Stimulated activated CD4-positive, alpha-beta T cell treated with anti-CD3 and anti-CD28 coated beads, Interleukin-12 subunit alpha, Interleukin-12 subunit beta, amount 100 ng/mL, for 24 hours (primary cell): ENCODE measurements around the gene ARHGAP26.
"Not testable (repeated sequence)": the region's sequence is repeated elsewhere in the genome, so short reads cannot be mapped to it uniquely, and the experiment has no call there.

ENCODE experiments used
- DNase-seq, 2 experiments: peaks; one replicate each; pipeline ENCODE4 v3.0.0-alpha.2; 2020; ENCODE audit warnings: low read depth in 2 of 2

Gene ARHGAP26

DNA sequence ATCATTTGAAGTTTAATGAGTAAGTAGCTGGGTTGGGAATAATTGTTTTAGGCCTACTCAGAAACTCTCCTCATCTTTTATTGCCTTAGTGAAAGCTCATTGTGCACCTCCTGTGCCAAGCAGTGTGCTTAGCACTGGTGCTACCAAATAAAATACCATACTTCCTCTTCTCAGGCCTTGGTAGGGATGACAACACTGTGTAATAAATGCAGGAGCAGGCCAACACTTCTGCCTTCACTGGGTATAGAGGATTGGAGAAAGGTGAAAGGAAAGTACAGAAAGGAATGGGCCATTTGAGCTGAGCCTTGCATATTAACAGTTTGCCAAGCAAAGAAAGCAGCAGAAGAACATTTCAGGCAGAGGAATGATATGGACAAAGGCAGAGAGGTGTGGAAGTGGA is 347.6 kb downstream of the ARHGAP26 start:
- no peak for DNase-seq

DNA sequence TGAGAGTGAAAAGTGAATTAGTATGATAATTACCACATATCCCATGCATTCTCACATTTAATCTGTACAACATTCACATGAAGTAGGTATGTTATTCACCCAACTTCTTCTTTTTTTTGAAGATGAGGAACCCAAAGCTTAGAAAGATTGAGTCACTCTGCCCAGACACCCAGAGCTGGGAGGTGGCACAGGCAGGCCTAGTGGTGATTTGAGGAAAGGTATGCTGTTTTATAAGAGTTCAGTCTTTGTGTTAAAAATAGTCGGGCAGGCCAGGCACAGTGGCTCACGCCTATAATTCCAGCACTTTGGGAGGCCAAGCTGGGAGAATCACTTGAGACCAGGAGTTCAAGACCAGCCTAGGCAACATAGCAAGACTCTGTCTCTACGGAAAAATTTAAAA is 348.0 kb downstream of the ARHGAP26 start:
- no peak for DNase-seq

DNA sequence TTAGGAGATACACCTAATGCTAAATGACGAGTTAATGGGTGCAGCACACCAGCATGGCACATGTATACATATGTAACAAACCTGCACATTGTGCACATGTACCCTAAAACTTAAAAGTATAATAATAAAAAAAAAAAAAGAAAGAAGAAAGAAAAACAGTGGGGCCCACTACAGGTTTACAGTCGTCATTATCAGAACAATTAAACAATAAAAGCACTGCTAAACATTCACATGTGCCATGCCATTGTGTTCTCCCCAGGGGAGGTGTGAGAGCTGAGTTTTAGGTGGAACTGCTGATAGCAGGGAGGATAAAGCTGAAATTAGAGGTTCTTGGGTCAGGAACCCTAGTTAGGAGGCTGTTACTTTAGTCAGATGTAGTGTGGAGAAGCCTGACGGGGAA is 348.6 kb downstream of the ARHGAP26 start:
- not testable (repeated sequence) for DNase-seq

DNA sequence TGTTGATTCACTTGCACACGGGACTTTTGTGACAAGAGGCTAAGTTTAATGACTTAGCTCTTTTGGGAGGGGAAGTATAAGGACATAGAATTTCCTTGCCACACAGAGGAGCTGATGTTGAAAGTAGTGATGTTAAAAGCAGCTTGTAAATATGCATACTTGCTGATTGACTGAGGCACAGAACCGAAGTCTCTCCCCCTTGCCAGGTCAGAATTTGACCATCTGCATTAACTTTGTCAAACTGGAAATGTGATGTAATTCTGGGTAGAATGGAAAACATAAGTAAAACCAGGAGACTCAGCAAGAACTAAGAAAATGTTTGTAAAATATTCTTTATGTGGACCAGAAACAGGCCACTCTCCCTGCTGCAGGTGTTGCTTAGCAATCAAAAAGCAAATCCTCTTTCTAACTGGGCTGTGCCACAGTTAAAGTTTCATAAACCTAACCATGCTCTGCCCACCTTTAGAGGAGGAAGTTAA is 349.2 kb downstream of the ARHGAP26 start:
- DNase-seq = no peak

DNA sequence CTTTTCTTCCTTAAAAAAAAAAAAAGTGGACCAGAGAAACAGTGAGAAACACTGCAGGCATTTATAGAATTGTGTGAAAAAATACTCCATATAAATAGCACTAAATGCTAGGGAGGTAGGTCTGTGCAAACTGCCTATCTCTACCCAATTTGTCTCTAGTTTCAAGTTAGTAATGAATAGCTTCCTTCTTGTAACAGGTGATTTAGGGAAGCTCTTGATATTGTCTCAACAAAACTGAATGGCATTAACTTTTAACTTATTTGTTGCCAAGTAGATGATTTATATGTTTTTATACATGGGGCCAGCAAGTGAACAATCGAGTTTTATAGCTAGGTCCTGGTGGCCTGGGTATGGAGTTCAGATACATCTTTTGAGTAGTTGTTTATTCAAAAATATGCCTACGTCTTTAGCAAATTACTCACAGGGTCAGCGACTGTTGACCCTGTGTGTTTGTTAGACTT is 349.7 kb downstream of the ARHGAP26 start:
- DNase-seq = no peak

DNA sequence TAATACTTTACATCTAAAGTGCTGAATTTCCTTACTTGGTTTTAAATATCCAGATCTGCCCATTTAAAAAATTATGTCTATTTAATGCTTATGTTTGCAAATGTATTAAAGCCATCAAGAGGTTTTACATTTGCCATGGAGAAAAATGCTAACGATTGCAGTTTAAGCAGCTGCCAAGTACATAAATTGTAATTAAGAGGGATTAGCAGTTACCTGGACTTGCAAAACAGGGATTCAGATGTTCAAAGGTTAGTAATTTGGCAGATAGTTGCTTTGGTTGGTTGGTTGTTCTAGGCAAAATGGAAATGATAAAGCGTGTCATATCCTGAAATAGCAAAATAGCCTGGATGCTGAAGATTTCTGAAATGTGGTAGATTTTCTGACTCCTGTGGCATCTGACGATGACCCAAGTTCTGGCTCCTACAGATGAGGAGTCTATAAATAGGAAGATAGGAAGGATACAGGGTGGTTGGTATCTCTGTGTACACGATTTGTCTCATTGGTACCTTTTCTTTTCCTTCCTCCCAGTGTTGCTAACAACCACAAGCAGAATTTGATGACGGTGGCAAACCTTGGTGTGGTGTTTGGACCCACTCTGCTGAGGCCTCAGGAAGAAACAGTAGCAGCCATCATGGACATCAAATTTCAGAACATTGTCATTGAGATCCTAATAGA is 350.4 kb downstream of the ARHGAP26 start:
- no peak for DNase-seq

DNA sequence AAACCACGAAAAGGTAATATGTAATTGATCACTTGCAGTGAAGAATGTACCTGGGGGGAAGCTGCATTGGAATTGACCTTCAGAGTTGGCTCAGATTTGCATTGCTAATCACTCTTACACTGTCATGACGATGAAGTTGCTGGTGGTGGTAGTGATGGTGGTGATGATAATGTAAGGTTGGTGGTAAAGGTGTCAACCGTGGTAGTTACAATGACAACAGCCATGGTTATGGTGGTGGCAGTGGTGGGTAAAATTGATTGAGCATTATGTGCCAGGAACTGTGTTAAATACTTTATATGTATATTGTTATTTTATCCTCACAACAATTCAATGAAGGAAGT is 350.9 kb downstream of the ARHGAP26 start:
- no peak for DNase-seq

DNA sequence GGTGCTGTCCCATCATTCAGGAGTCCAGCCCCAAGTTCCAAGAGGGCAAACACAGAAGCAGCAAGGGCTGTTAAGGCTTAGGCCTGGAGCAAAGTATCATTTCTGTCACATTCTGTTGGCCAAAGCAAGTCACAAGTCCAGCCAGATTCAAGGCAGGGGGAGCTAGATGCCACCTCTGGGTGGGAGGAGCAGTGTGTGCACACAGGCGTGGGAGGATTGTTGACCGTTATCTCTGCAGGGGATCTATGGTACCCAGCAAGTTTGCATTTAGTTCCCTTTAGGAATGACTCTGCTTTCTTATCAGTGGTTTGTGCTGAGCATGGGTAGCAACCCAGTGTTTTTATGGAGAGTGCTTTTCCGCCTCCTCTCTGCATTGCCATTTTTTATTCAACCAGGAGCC is 354.4 kb downstream of the ARHGAP26 start:
- DNase-seq = no peak

DNA sequence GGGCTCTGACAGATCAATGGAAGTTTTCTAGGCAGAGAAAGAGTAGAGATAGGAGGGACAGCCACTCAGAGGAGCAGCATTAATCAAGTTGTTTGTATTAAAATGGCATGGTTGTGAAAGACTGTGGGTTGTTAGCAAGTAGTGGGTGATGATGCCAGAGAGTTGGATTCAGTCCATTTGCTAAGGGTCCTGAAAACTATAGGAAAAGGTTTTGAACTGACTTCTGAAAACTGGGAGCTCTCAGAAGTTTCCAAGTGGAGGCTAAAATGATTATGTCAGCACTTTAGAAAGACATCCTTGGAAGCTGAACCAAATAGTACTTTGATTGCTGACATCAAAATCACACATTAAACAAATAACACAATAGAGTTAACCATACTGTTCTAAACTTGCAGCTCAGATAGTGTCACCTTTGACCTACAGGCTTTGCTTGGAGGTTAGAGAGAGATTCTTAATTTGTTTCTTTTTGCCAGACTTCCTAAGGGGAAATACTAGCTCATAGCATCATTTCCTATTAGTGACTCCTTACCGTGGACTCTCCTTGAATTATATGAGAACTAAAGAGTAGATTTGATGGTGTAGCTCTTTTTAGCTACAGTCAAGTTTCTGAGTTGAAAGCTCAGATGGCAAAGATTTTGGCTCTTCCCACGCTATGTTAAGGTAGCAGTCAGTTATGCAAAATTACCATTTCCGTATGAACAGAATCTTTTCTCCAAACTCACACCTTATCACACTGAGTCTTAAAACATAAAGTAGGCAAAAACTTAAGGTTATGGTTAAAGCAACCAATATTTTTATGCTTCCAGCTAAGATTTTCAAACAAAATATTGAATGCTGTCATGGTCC is 356.2 kb downstream of the ARHGAP26 start:
- no peak for DNase-seq

DNA sequence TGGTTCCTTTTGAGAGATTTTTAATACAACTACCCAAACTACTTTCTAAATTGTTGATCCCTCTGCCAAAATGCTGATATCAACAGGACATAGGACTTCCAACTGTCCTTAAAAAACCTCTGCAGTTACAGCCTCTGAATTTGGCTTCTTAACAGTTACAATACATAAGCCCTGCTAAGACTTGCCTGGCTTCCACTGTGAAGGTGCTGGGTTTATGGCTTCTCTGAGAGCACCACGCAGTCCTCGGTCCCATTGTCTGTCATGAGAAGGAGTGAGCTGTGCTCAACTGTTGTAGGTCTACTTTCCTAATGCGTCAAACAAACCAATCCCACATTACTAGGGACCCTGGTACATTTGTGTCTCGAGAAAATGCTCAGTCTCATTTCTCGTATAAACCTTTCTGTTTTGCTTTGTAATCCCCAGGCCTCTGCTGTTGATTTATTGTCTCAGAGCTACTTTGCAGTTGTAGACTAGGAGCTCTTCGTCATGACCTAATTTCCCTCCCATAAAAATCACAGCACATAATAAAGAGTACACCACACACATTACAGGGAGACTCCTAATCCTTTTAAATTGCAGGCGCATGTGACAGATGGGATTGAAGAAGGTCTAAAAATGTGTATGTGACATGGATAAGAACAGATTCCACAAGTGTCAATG is 358.4 kb downstream of the ARHGAP26 start:
- no peak for DNase-seq

DNA sequence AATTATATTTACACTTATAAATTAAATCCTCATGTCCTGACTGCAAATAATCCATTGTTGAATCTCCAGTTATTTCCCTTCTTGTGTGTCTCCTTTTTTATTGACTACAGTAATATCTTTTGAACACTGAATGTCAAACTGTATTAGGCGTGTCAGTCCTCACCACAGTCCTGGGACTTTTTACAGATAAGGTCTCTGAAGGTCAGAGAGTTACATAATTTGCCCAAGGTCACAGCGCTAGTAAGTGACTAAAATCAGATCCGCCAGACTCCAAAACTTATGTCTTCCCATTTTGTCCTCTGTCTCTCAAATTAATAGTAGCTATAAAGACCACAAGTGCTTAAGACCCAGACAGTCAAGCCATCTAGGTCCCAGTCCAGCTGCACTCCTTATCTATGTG is 359.0 kb downstream of the ARHGAP26 start:
- DNase-seq = no peak

DNA sequence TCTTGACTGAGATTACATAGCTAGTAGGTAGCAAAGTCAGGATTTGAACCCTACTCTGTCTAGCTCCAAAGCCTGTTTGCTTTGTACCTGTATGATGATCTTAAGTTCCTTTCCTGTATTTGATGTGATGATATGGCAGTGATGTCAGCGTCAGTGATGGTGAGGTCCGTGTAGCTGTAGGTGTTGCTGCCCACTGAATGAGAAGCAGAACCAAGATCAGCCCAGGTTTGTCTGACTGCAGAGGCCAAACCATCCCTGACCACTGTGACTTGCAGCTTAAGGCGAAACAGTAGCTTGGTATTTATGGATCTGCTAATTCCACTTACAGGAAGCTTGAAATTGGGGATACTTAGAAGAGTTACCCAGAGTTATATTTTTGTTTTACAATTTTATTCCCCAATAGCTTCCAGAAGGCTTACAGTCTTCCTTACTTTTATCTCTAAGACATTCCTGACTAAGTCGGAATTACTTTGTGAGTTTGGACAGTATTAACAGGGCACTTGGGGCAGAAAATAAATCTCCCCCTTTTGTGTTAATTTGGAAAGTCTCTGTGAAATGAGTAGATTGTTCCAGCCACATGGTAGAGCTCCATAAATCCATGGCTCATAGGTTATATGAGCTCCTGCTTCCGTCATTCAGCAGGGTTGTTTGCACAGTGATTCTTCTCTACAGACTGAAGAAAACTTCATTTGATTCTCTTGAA is 359.9 kb downstream of the ARHGAP26 start:
- no peak for DNase-seq

DNA sequence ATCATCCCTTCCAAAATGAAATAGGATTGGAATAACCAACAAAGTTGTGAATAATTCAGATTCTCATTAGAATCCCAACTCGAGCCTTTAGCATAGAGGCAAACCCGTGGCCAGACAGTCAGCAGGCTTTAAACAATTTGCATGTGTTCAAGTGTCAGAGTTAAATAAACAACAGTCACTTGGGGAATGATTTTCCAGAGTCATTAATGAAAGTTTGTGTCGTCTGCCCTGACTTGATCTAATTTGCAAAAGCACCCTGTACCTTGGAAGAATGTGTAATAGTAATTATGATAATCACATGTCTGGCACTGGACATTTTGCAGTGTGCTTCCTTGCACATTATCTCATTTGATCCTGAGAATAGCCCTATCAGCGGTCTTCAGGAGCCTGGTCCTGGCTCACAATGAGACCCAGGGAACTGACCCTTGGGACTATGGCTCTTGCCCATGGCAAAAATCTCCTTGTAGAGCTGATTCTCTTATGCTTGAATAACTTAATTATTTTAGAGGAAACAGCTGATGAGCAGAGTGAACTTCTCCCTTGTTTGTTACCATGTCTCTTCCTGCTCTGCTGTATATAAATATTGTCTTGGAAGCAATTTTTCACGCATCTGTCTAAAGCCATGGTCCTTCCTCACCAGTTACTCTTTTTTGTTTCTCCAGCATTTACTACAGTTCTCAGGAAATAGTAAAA is 360.6 kb downstream of the ARHGAP26 start:
- no peak for DNase-seq

DNA sequence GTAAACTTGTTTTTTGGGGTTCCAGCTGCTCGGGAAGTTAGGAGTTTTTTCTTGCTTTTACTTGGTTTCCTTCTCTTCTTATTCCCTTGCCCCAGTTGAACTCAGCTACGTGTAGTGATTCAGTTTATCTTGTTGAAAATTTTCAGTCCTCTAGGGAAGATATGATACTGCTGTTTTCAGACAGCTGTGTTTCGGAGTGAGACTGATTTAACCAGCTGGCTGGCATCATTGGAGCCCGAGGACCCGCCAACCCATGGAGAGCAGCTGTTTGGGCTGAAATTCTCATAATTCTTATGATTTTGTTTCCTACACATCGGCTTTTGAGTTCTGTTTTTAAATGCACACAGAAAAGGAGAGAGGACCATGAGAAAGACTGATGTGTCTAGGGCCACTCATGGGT is 361.8 kb downstream of the ARHGAP26 start:
- no peak for DNase-seq

DNA sequence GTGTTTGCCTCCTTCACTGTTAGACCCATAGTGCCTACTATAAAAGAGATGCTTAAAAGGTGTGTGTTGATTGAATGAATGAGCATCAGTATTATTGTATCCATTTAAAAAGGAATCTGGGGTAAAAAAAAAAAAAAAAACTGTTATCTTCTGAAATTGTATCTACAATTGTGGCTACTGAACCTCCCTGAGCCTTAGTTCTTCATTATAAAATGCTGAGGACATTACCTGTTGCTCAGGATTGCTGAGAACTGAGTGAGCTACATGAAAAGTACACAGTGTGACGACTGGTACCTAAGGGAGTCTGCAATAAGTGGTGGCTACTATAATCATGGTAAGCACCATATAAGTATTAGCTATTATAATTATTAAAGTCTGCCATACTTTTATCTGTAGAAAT is 362.6 kb downstream of the ARHGAP26 start:
- DNase-seq = no peak

DNA sequence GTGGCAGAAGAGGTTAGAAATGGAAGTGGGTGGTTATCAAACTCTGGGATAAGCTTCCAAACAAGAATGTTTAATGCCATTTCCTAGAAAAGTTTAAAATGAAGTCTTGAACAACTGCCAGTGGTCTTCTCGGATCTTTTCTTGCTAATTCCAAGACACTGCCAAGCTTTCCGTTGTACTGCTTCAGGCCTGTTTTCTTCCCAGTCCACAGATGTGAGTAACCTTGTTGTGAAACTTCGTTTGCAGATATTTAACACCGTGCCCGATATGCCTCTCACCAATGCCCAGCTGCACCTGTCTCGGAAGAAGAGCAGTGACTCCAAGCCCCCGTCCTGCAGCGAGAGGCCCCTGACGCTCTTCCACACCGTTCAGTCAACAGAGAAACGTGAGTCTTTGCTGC is 363.5 kb downstream of the ARHGAP26 start:
- no peak for DNase-seq

DNA sequence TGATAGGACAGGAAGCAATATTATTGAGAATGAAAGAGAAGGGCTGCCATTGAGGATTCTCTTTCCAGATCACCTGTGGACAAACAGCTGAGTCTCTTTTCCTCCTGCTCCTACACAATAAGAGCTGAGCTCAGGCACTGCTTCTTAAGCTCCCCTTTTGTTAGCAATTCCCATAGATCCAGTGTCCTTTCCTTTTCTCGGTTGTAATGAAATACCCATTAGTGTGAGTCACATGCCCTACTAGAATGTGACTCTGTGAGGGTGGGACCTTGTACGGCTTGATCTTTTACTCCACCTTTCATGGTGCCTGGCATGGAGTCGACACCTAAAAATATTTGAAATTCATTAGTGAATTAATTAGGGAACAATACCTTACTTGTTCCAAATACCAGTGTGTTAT is 364.1 kb downstream of the ARHGAP26 start:
- DNase-seq = no peak

DNA sequence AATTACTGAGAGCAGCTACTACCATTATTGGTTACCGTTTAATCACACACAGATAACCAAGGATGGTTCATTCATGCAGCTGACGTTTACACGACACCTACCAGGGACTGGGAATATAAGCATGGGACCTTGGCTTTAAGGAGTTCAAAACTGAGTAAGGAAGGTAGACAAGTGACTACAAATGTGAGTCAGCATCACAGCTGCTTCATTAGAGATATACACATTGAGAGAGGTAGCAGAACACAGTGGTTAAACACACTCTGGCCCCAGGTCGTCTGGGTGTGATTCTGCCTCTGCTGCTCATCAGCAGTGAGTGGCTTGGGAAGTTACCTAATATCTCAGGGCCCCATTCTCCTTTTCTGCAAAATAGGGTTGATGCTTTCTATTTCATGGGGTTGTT is 364.7 kb downstream of the ARHGAP26 start:
- no peak for DNase-seq

DNA sequence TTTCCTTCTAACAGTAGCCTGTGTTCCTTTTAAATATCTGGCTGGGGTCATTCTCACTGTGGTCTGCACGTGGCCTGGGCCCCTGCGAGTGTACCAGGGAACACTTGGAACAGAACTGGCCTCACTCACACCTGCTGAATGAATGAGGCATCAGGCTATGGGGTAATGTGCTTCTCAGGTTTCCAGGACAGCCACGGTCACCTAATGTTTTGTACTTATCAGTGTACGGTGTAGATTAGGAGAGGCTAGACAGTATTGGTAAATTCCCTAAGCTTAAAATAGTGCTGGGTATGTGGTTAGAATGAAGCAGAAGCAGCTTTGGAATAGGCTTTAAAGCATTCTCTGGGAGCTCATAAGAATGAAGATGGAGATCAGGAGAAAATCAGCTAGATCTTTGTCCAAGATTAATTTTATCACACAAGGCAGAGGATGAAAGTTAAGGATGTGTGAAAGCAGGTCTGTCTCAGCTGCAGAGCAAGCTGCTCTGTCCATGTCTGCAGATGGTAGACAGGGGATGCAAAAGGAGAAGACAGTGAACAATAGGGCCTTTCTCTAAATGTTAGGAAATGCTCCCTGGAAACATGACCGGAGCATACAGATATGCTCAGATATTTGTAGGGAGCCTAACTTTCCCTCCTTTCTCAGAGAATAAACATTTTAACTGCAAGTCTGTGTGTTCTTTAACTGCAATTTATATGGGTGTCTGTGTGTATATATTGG is 365.8 kb downstream of the ARHGAP26 start:
- no peak for DNase-seq

DNA sequence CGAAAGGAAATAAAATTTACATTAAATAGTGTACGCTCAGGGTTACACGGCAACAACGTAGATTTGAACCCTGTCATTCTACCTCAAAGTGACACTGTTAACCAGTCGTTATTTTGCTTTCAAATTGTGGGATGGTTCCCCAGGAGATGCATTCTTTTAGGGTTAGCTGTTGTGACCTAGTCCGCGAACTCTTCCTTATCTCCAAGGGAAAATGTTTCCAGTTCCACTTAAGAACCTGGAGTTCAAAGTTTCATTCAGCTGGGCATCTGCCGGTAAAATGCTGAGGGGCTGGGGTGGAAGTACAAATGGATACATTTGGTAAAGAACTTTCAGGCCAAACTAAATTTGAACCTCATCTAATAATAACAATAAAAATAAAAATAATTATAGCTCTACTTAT is 368.7 kb downstream of the ARHGAP26 start:
- no peak for DNase-seq

DNA sequence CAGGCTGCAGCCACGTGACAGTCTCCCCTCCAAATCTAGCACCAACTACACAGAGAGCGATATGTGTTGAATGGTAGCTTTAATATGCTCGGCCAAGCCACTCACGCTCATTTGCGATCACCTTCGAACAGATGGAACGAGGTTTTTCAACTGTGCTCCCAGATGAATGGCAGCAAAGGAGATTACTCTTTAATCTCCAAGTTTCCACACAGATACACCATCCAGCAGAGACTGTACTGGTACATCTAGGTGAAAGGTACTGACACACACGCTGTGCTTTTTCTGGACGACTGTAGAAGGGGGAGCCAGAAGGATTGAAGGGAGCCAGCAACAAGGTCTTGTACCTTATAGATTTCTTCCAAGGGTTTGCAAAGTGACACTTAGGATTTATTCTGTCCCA is 369.4 kb downstream of the ARHGAP26 start:
- no peak for DNase-seq
